GM18907 (cell line): ENCODE data around the gene MGLL.

Experiments used
- ATAC-seq: cut with Tn5 transposase; IDR thresholded peaks from one replicate; pipeline ENCODE4 v1.9.1; 2021; ENCODE audit warnings: mild to moderate bottlenecking, moderate library complexity; ENCODE audit not compliant: unreplicated experiment

Gene MGLL

GRCh38 chr3:127729556-127730056, 92.7 kb downstream of the MGLL start:
- no peak for ATAC-seq

DNA sequence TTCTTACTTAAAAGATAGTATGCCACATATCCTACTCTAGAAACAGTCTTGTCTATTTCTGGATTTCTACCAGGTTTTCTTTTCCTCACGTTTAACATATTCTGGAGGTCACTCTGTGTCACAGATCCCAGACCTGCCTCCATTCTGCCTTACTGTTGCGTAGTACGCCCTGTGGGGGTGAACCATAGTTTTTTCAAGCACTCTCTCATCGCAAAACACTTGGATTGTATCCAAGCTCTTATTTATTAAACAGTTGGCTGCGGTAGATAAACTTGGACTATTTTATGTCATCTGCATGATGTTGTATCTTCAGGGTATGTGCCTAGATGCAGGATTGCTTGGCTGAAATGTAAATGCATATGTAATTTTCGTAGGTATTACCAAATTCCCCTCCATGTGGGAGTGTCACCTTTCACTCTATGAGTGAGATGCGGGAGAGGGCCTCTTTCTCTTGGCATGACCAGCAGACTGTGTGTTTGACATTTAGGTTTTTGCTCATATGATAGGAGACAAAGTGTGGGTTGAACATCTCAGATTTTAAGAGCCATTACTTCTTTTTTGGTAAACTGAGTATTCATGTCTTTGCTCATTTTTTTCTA, 93.8 kb downstream of the MGLL start:
- ATAC-seq, result no peak

- no peak for ATAC-seq
Measured at GRCh38 chr3:127726894-127727293, 95.4 kb downstream of the MGLL start.

- ATAC-seq, result no peak
Measured at GRCh38 chr3:127723011-127723567, 99.2 kb downstream of the MGLL start.

DNA sequence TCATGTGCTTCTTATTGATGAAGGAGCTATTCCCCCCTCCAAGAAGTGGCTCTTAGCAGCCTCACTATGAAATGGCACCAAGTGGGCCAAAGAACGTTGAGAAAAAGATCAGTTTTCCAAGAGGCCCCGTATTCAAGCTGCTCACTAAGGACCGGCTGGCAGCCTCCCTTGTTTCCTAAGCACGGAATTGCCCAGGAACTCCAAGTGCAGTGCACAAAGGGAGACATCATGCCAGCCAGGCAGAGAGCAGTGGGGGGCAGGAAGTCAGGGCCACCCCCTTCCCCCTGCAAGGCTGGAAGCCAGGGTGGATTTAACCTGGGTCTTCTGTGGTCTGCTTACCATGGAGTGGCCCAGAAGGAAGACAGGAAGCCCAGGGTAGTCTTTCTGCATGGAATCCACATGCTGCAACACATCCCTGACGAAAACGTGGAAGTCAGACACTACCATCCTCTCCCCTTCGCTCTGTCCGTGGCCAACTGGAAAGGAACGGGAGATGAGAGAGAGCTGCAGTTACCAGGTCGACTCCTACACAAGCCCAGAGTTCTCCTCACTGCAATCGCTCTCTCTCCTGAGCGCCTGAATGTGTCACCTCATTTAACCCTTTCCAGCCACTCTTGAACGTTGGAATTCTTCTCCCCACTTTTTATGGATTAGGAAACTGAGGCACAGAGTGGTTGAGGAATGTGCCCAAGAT, 100.1 kb downstream of the MGLL start:
- no peak for ATAC-seq

DNA sequence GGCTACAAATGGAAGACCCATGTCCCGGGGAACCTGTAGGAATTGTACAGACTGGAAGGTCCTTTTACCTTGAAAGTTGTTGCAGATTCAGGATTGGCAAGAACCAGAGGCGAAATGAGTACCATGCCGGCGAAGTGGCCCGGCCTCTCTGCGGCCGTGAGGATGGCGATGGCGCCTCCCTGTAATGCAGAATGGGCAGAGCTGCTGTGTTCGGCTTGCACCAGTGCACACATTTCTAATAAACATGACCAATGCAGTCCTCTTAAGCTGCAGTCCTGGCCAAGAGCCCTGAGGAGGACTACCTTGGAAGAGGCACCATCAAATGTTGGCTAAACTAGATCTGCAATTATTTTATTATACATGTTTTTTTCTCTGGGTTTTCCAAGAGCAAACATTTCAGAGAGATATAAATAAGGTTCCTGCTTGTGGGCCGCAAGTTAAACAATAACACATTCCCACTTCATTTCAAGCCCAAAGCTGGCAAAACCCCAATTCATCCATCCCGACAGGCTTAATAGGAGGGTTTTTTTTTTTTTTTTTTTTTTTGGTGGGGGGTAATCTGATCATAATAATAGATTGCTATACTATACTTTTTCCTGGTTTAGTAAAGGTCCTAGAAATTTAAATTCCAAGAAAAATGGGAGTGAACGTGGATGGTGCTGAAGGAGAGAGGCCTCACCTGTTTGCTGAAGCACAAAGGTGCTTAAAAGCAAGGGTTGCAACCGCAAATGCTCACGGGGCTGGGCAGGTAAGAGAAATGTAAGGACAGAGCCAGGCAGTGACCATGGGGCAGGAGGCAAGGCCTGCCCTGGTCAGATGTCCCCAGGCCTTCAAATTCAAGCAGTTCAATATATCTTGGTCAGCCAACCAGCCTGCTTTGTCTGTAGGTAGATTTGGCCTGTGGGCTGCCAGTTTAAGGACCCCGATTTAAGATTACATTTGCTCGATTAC, 101.1 kb downstream of the MGLL start:
- ATAC-seq, result no peak

GRCh38 chr3:127720161-127720823, 102.0 kb downstream of the MGLL start:
- ATAC-seq, result no peak

DNA sequence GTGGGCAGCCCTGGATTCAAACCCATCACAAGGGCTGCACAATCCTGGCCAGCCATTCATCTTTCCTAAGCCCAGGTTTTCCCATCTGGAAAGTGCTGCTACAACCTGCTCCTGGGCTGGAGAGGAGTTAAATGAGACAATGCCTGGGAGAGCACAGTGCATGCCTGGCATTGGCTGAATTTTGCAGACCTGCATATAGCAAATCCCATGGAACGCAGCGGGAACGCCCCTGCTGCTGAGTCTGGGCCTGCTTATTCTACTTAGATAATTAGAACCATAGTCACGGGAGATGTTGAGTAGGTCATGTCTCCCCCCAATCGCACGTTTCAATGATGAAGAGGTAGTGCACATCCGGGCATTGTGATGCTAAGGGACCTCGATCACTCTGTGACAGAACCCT, 102.9 kb downstream of the MGLL start:
- ATAC-seq, result no peak

GRCh38 chr3:127718916-127719290, 103.4 kb downstream of the MGLL start:
- no peak for ATAC-seq

DNA sequence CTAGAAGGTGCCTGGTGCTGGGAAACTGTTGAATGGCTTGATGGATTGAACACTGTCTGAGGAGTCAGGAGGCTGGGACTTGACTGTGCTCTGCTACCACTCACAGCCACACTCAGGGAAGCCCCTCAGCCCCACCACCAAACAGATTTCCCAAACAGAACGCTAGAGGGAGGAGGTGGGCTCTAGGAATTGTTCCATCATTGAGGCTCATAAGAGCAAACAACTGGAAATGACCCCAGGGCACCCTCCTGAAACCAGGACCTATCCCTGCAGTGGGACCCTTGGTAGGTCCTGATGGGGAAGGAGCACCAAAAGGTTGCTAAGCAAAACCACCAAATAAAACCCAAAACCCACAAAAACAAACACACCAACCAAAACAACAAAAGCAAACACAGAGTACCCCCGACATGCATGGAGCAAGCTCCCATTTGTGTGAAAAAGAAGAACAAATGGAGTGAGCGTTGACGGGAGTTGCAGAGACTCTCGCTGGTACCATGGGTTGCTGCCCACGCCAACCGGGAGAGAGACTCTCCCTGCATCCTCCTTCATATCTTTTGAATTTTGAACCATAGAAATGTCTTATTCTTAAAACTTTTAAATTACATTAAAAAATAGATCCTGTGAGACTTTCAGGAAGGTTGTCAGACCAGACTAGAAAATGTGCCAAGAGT, 103.9 kb downstream of the MGLL start:
- ATAC-seq, result no peak

DNA sequence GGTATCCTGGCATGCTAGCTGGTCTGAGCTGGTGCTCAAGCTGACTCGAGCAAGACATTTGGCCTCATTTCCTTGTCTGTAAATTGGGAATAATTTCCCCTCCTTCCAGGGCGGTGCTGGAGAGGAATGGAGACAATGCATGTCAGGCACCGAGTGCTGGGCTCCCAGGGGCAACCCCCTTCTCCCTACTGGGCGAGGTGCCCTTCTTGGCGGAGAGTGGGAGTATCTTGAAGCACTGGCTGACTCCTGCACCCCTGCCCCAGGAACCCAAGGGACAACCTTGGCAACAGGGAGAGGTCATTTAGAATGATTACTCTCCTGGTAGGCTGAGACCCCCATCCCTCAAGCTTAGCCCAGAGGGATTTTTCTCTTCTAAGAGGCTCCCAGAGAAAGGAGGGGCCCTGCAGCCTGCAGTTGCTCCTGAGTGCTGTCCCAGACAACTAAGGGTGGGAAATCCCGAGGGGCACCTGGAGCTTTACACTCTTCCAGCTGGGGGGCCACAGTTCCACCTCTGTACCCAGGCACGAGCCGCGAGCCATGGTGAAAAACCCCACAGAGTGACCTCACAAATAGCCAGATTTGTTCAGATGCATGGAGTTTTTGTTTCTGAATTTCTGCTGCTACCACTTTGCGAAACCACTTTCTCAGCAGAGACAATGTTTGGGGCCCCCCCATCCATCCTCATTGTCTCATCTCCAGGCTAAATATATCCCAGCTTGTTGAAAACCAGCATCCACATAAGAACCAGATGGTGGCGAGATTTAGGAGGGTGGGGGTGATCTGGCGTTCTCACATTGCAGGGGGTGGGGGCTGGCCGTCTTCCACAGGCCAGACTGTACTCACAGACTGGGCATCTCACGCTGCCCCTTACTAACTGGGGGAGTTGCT, 104.7 kb downstream of the MGLL start:
- ATAC-seq, result no peak

DNA sequence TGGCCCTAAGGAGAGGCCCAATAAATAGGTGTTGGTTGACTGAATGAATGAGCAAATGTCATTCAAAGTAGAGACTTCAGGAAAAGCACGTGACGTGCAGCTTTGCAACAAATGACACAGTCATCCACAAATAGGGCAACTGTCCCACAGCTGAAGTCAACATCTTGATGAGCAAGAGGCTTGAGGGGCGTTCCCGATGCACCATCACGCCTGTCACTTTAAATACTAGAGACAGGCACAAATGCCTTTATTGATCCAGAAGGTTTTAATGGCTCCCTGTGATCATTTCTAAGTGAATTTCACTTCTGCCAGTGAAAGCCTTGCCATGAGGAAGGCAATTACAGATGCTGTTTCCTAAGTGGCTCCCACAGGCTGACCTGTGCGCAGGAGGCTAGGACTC, 105.9 kb downstream of the MGLL start:
- ATAC-seq, result no peak

GRCh38 chr3:127715532-127715931, 106.8 kb downstream of the MGLL start:
- ATAC-seq, result no peak

- ATAC-seq, result no peak
Measured at GRCh38 chr3:127714866-127715265, 107.4 kb downstream of the MGLL start.

DNA sequence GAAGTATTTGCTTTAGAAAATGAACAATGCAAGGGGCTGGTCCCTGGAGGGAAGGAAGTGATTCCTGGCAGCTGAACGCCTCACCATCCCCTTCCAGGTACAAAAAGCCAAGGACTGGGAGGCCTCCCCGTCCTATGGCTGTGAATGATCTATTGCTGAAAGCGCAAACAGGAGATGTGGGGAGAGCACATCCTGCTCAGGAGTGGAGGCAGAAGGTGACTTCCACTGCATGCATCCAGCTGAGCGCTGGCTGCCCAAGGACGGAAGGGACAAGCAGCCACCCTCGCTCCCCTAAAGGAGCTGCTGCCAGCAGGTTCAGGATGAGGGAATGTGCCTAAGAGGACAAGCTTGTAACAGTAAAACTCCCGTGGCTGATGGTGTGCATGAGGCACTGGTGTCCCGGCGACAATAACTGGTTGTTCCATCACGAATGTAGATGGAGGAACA, 108.2 kb downstream of the MGLL start:
- ATAC-seq, result no peak

DNA sequence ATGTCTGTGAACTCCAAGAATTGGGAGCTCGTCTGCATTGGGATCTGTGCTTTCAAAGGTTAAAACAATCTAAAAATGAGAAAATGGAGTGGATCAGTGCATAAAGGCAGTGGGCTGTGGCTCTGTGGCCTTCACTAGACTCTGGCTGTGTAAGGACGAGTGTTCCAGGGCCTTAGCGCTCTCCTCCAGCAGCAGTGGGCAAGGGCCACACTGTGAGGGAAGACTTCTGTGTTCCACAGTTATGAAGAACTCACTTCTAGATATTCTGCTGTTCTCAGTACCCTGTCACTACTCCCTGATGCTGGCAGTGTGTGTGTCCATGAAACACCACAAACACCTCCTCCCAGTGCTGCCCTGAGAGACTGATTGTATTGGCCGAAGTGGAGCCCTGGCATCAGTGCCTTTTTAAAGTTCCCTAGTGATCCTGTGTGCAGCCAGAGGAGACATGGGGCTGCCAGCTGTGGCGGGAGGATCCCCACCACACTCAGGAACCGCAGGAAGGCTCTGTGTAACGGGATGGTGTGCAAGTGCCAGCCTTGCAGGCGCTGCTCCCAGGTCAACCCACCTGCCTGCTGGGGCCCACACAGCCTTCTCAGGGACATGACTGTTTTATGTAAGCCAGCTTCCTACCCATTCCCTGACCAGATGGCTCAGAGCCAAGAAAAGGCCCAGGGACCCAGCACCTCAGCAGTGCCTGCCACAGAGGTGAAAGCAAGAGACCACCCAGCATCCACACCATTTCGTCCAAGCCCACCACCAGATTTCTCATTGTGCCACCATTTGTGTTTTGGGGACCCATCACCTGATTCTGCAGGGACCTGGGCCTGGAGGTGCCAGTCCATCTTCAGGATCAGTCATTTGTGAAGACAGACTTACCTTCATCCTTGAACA, 109.2 kb downstream of the MGLL start:
- ATAC-seq, result no peak

DNA sequence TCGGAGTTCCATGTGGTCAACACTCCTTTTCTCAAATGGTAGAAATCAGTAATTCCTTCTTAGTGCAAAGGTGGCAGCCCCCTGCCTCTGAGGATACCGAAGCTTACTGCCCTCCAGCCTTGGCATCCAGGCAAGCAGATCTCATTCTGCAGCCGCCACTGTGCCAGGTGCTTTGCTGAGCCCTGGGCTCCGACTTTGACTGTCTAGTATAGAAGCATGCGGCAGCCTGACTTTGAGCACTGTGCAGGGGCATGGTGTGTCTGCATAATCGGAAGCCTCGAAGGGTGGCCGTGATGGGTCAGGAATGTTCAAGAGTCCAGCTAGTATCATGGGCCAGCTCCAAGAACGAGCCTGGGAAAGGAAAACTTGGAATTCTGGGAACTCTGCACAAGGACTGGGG, 109.9 kb downstream of the MGLL start:
- no peak for ATAC-seq

- no peak for ATAC-seq
Measured at GRCh38 chr3:127711896-127712295, 110.4 kb downstream of the MGLL start.
